SK-N-SH (cell line): ENCODE results near the gene PSMD1. TPM values are rescaled to one million over a fixed set of nuclear protein-coding genes. Genes with fewer than 3 reads are reported as not detected.

Source experiments
- CTCF ChIA-PET: fragments of 300-600, 350-600 bp; formaldehyde crosslinking; extraction: SDS; loops from one replicate; lab custom pipeline; 2021; lab: Yijun Ruan, JAX
- POLR2A ChIA-PET: fragments of 350-600 bp; sonication (Branson Sonifier 250); formaldehyde crosslinking; extraction: SDS; loops from one replicate; lab custom pipeline; 2020; ENCODE audit warnings: antibody characterized with exemption, inconsistent platforms; lab: Yijun Ruan, JAX
- DNase-seq: peaks from one replicate; pipeline ENCODE4 v3.0.0; 2012
- H2AFZ ChIP-seq: fragments of 200-600 bp; sonication (generic); 2 replicates; pipeline ENCODE4 v1.8.1; 2016; ENCODE audit warnings: antibody characterized with exemption, mild to moderate bottlenecking, low read depth
- H3F3A ChIP-seq: fragments of 200-600 bp; sonication (generic); replicated peaks from 2 replicates; pipeline ENCODE3; 2016; ENCODE audit warnings: antibody characterized with exemption, mild to moderate bottlenecking; ENCODE audit not compliant: insufficient read depth
- H3K27ac ChIP-seq, 2 experiments: fragments of 200-500 bp in 1 of 2; fragments of 200-600 bp in 1 of 2; sonication (Bioruptor generic) in 1 of 2; sonication (generic), shearing (Covaris generic) in 1 of 2; 2 replicates each; pipeline versions ENCODE4 v1.5.1 to v1.6.1; 2014 to 2016; ENCODE audit warnings: low read depth in 2 of 2, inconsistent platforms in 1 of 2, low read length in 1 of 2, mild to moderate bottlenecking in 1 of 2, mixed read lengths in 1 of 2
- H3K27me3 ChIP-seq: fragments of 200-600 bp; sonication (generic), shearing (Covaris generic); 2 replicates; pipeline ENCODE4 v1.6.1; 2016; ENCODE audit warnings: mixed run types; ENCODE audit not compliant: insufficient read depth
- H3K36me3 ChIP-seq, 2 experiments: fragments of 200-500 bp in 1 of 2; fragments of 200-600 bp in 1 of 2; sonication (Bioruptor generic) in 1 of 2; sonication (generic) in 1 of 2; replicated peaks in 1 of 2; 2 replicates each; pipeline versions ENCODE3 to v1.5.1; 2014 to 2016; ENCODE audit warnings: low read length in 1 of 2, mild to moderate bottlenecking in 1 of 2; ENCODE audit not compliant: insufficient read depth in 2 of 2, control insufficient read depth in 1 of 2
- H3K4me1 ChIP-seq, 2 experiments: fragments of 200-500 bp in 1 of 2; fragments of 200-600 bp in 1 of 2; sonication (Bioruptor generic) in 1 of 2; sonication (generic), shearing (Covaris generic) in 1 of 2; 2 replicates each; pipeline versions ENCODE4 v1.5.1 to v1.6.1; 2014 to 2016; ENCODE audit warnings: low read depth in 1 of 2, low read length in 1 of 2, mixed run types in 1 of 2; ENCODE audit not compliant: insufficient read depth in 2 of 2, control insufficient read depth in 1 of 2
- H3K4me2 ChIP-seq: fragments of 200-600 bp; sonication (generic), shearing (Covaris generic); 2 replicates; pipeline ENCODE4 v1.6.1; 2017; ENCODE audit warnings: mixed run types
- H3K4me3 ChIP-seq, 2 experiments: fragments of 200-500 bp in 1 of 2; fragments of 200-600 bp in 1 of 2; sonication (Bioruptor generic) in 1 of 2; sonication (generic), shearing (Covaris generic) in 1 of 2; 2 replicates each; pipeline versions ENCODE4 v1.5.1 to v1.8.1; 2014 to 2016; ENCODE audit warnings: low read depth in 2 of 2, inconsistent platforms in 1 of 2, low read length in 1 of 2, mild to moderate bottlenecking in 1 of 2, mixed read lengths in 1 of 2, moderate library complexity in 1 of 2
- H3K79me2 ChIP-seq: fragments of 200-600 bp; sonication (generic); 2 replicates; pipeline ENCODE4 v1.8.1; 2017; ENCODE audit warnings: mild to moderate bottlenecking; ENCODE audit not compliant: insufficient read depth
- H3K9ac ChIP-seq: fragments of 200-600 bp; sonication (generic); 2 replicates; pipeline ENCODE4 v1.6.1; 2017; ENCODE audit warnings: mixed run types
- H3K9me2 ChIP-seq: fragments of 200-600 bp; sonication (generic); 2 replicates; pipeline ENCODE4 v1.6.1; 2017; ENCODE audit warnings: mixed run types
- H3K9me3 ChIP-seq: fragments of 200-600 bp; sonication (generic); 2 replicates; pipeline ENCODE4 v1.6.1; 2017; ENCODE audit warnings: mixed run types, mild to moderate bottlenecking, moderate library complexity
- H4K20me1 ChIP-seq: fragments of 200-600 bp; sonication (generic); 2 replicates; pipeline ENCODE4 v1.6.1; 2017; ENCODE audit warnings: mild to moderate bottlenecking, mixed run types; ENCODE audit not compliant: insufficient read depth
- CHD2 ChIP-seq: fragments of 150-350 bp; IDR thresholded peaks from 2 replicates; pipeline ENCODE4 v1.6.1; 2018; ENCODE audit warnings: low read length; ENCODE audit not compliant: partially characterized antibody
- EZH2phosphoT487 ChIP-seq: fragments of 200-600 bp; sonication (generic); IDR thresholded peaks from 2 replicates; pipeline ENCODE4 v1.6.1; 2017; ENCODE audit warnings: low read depth, mixed run types, mild to moderate bottlenecking, antibody characterized with exemption, moderate library complexity, borderline replicate concordance
- FOSL2 ChIP-seq: IDR thresholded peaks from 2 replicates; pipeline ENCODE4 v1.4.0; 2012; ENCODE audit warnings: low read depth, mild to moderate bottlenecking, moderate library complexity, borderline replicate concordance
- GATA2 ChIP-seq: sonication (generic); formaldehyde crosslinking; IDR thresholded peaks from 2 replicates; pipeline ENCODE4 v1.5.0; 2020; ENCODE audit warnings: mild to moderate bottlenecking, missing genetic modification reagents
- JUND ChIP-seq: IDR thresholded peaks from 2 replicates; pipeline ENCODE4 v1.4.0; 2012
- POLR2AphosphoS5 ChIP-seq: IDR thresholded peaks from 2 replicates; pipeline ENCODE4 v1.6.1; 2012; ENCODE audit warnings: low read depth, low read length
- RAD21 ChIP-seq: IDR thresholded peaks from 2 replicates; pipeline ENCODE4 v1.6.1; 2012; ENCODE audit warnings: mild to moderate bottlenecking, low read length
- RCOR1 ChIP-seq: fragments of 150-350 bp; IDR thresholded peaks from 2 replicates; pipeline ENCODE4 v1.6.1; 2017; ENCODE audit warnings: antibody characterized with exemption, low read length
- REST ChIP-seq: IDR thresholded peaks from 2 replicates; pipeline ENCODE4 v1.6.1; 2012; ENCODE audit warnings: mild to moderate bottlenecking, low read depth, low read length, moderate library complexity
- RXRA ChIP-seq: IDR thresholded peaks from 2 replicates; pipeline ENCODE4 v1.4.0; 2012; ENCODE audit warnings: low read depth, mild to moderate bottlenecking, borderline replicate concordance
- SMC3 ChIP-seq: IDR thresholded peaks from 2 replicates; pipeline ENCODE4 v1.6.1; 2012; ENCODE audit warnings: low read depth, low read length, improper control_type of control experiment
- TCF12 ChIP-seq: IDR thresholded peaks from 2 replicates; pipeline ENCODE4 v1.4.0; 2012
- USF1 ChIP-seq: IDR thresholded peaks from 2 replicates; pipeline ENCODE4 v1.4.0; 2012; ENCODE audit warnings: low read depth, borderline replicate concordance
- YY1 ChIP-seq: IDR thresholded peaks from 2 replicates; pipeline ENCODE4 v1.4.0; 2012; ENCODE audit warnings: low read depth, mild to moderate bottlenecking
- WGBS: methylation state at CpG from one replicate; pipeline ENCODE4 v1.1.6; 2017; ENCODE audit warnings: low lambda C conversion rate; 5-methylcytosine and 5-hydroxymethylcytosine counted together
- polyA plus RNA-seq, 3 experiments: library from polyadenylated mRNA; depleted of rRNA; stranded (reverse); fragments of >200 nt; gene quantifications; 2 replicates each; pipeline ENCODE4 v1.2.3, GENCODE V29; 2012
- TF ChIP-seq, protein P1 (sequence below): IDR thresholded peaks from 2 replicates; pipeline ENCODE4 v1.4.0; 2012; ENCODE audit warnings: low read depth
- TF ChIP-seq, protein P2 (sequence below): fragments of 150-350 bp; IDR thresholded peaks from 2 replicates; pipeline ENCODE4 v1.6.1; 2017; ENCODE audit warnings: antibody characterized with exemption, low read length, low read depth, borderline replicate concordance
- TF ChIP-seq, protein P3 (sequence below): fragments of 200-600 bp; sonication (generic); IDR thresholded peaks from 2 replicates; pipeline ENCODE4 v1.6.1; 2017; ENCODE audit warnings: antibody characterized with exemption, mild to moderate bottlenecking, moderate library complexity
- TF ChIP-seq, protein P4 (sequence below): IDR thresholded peaks from 2 replicates; pipeline ENCODE4 v1.4.0; 2012; ENCODE audit warnings: low read depth, borderline replicate concordance
- TF ChIP-seq, protein P5 (sequence below): fragments of 150-350 bp; IDR thresholded peaks from 2 replicates; pipeline ENCODE4 v1.6.1; 2016; ENCODE audit warnings: mild to moderate bottlenecking, low read depth, low read length

PSMD1 gene
- polyA plus RNA-seq, 1 of the 3 experiments (the other 2 are of a cell fraction): 92.3 TPM

DNA sequence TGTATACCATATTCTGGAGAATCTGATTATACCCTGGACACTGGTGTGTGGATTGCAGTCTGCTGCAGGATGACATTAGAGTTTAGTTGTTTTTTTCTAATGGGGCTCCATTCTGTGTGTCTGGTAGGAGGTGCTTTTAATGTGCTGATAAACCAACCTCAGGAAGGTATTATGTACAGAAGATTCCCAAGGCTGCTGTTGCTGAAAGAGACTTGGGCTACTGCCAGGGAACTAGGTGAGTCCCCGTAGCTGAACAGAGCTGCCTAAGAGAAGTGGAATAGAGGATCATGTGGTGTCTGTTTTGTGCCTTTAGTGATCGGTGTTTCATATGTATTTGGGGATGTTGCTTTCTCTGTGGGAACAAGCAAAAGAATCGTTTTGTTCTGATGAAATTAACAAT, 44.2 kb upstream of the PSMD1 start:
- no peaks in the 10 kb centered on the region for H4K20me1 ChIP-seq
- H3K27me3 ChIP-seq: peaks cover 4% of the 10 kb centered on the region; the same call in 1 of the 2 replicates
- H2AFZ ChIP-seq: no peak overlapping the region
- no peaks in the 10 kb centered on the region for H3K36me3 ChIP-seq
- H3K9me3 ChIP-seq: no peaks in the 10 kb centered on the region
- H3K27ac ChIP-seq: no peak overlapping the region
- CTCF ChIA-PET: no interaction called here
- H3K9ac ChIP-seq: no peak overlapping the region
- TF ChIP-seq, protein P1, sequence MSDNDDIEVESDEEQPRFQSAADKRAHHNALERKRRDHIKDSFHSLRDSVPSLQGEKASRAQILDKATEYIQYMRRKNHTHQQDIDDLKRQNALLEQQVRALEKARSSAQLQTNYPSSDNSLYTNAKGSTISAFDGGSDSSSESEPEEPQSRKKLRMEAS: no peak
- TF ChIP-seq FOSL2 (no peak), RXRA (no peak), POLR2AphosphoS5 (no peak), REST (no peak), RAD21 (no peak), YY1 (no peak), USF1 (no peak), TCF12 (no peak), RCOR1 (no peak), SMC3 (no peak), JUND (no peak), GATA2 (no peak), CHD2 (no peak), EZH2phosphoT487 (no peak)
- TF ChIP-seq, protein P2, sequence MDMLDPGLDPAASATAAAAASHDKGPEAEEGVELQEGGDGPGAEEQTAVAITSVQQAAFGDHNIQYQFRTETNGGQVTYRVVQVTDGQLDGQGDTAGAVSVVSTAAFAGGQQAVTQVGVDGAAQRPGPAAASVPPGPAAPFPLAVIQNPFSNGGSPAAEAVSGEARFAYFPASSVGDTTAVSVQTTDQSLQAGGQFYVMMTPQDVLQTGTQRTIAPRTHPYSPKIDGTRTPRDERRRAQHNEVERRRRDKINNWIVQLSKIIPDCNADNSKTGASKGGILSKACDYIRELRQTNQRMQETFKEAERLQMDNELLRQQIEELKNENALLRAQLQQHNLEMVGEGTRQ: no peak
- TF ChIP-seq, protein P3, sequence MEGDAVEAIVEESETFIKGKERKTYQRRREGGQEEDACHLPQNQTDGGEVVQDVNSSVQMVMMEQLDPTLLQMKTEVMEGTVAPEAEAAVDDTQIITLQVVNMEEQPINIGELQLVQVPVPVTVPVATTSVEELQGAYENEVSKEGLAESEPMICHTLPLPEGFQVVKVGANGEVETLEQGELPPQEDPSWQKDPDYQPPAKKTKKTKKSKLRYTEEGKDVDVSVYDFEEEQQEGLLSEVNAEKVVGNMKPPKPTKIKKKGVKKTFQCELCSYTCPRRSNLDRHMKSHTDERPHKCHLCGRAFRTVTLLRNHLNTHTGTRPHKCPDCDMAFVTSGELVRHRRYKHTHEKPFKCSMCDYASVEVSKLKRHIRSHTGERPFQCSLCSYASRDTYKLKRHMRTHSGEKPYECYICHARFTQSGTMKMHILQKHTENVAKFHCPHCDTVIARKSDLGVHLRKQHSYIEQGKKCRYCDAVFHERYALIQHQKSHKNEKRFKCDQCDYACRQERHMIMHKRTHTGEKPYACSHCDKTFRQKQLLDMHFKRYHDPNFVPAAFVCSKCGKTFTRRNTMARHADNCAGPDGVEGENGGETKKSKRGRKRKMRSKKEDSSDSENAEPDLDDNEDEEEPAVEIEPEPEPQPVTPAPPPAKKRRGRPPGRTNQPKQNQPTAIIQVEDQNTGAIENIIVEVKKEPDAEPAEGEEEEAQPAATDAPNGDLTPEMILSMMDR: no peak
- TF ChIP-seq, protein P4, sequence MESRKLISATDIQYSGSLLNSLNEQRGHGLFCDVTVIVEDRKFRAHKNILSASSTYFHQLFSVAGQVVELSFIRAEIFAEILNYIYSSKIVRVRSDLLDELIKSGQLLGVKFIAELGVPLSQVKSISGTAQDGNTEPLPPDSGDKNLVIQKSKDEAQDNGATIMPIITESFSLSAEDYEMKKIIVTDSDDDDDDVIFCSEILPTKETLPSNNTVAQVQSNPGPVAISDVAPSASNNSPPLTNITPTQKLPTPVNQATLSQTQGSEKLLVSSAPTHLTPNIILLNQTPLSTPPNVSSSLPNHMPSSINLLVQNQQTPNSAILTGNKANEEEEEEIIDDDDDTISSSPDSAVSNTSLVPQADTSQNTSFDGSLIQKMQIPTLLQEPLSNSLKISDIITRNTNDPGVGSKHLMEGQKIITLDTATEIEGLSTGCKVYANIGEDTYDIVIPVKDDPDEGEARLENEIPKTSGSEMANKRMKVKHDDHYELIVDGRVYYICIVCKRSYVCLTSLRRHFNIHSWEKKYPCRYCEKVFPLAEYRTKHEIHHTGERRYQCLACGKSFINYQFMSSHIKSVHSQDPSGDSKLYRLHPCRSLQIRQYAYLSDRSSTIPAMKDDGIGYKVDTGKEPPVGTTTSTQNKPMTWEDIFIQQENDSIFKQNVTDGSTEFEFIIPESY: no peak
- TF ChIP-seq, protein P5, sequence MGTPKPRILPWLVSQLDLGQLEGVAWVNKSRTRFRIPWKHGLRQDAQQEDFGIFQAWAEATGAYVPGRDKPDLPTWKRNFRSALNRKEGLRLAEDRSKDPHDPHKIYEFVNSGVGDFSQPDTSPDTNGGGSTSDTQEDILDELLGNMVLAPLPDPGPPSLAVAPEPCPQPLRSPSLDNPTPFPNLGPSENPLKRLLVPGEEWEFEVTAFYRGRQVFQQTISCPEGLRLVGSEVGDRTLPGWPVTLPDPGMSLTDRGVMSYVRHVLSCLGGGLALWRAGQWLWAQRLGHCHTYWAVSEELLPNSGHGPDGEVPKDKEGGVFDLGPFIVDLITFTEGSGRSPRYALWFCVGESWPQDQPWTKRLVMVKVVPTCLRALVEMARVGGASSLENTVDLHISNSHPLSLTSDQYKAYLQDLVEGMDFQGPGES: no peak
- TF ChIP-seq, all 33 proteins: peak for 0
- H3F3A ChIP-seq: no peaks in the 10 kb centered on the region
- 52% methylated on average over 3 of the region's 3 CpGs for WGBS
- H3K4me3 ChIP-seq: no peak overlapping the region
- no peak overlapping the region for H3K4me2 ChIP-seq
- H3K4me1 ChIP-seq: no peaks in the 10 kb centered on the region
- no peak for DNase-seq
- POLR2A ChIA-PET: no interaction called here
- H3K79me2 ChIP-seq: no peaks in the 10 kb centered on the region
- H3K9me2 ChIP-seq: no peaks in the 10 kb centered on the region
